ENCODE results near the gene TEAD1.

Gene TEAD1

GRCh38 chr11:12942157-12942556 is 267.9 kb downstream of the TEAD1 start:
- TF ChIP-seq EZH2 (optimal IDR thresholded peaks at IDR 0.05; ENCODE audit: low read depth, low read length), result no peak
- Histone ChIP-seq H3K4me1 (ENCODE audit: low read length) (no peaks in the 10 kb centered on the region), H2AFZ (ENCODE audit: low read length) (no peak overlapping the region), H3K4me3 (ENCODE audit: low read length) (no peak overlapping the region), H3K36me3 (replicated peaks; ENCODE audit: insufficient read depth, low read length) (no peaks in the 10 kb centered on the region), H3K9me2 (replicated peaks; ENCODE audit: insufficient read depth, low read length) (no peaks in the 10 kb centered on the region), H3K27me3 (replicated peaks; ENCODE audit: insufficient read depth, low read length) (no peaks in the 10 kb centered on the region), H3K27ac (ENCODE audit: low read length) (no peak overlapping the region), H3K9ac (ENCODE audit: low read length) (no peak overlapping the region), H3K9me3 (replicated peaks; ENCODE audit: insufficient read depth, low read length) (no peaks in the 10 kb centered on the region), H3K79me2 (ENCODE audit: low read length) (no peaks in the 10 kb centered on the region), H4K20me1 (ENCODE audit: insufficient read depth, low read length) (no peaks in the 10 kb centered on the region), H3K4me2 (ENCODE audit: low read depth, low read length) (no peak overlapping the region), H3F3A (ENCODE audit: insufficient read depth, low read length) (no peaks in the 10 kb centered on the region)
- no peak for DNase-seq

GRCh38 chr11:12943311-12943710 is 269.1 kb downstream of the TEAD1 start:
- no peaks in the 10 kb centered on the region for H3K4me1 ChIP-seq (ENCODE audit: low read length)
- H3K79me2 ChIP-seq (ENCODE audit: low read length), result no peaks in the 10 kb centered on the region
- no peak overlapping the region for H3K4me3 ChIP-seq (ENCODE audit: low read length)
- H3F3A ChIP-seq (ENCODE audit: insufficient read depth, low read length), result no peaks in the 10 kb centered on the region
- no peak overlapping the region for H3K4me2 ChIP-seq (ENCODE audit: low read depth, low read length)
- no peaks in the 10 kb centered on the region for H3K27me3 ChIP-seq (replicated peaks; ENCODE audit: insufficient read depth, low read length)
- H3K36me3 ChIP-seq (replicated peaks; ENCODE audit: insufficient read depth, low read length), result no peaks in the 10 kb centered on the region
- H3K9me3 ChIP-seq (replicated peaks; ENCODE audit: insufficient read depth, low read length), result no peaks in the 10 kb centered on the region
- H3K9me2 ChIP-seq (replicated peaks; ENCODE audit: insufficient read depth, low read length), result no peaks in the 10 kb centered on the region
- TF ChIP-seq CTCF (IDR thresholded peaks at IDR 0.05; ENCODE audit: low read length), result no peak
- no peak for TF ChIP-seq EZH2phosphoT487 (IDR thresholded peaks at IDR 0.05; ENCODE audit: low read length)
- no peak for TF ChIP-seq EZH2 (optimal IDR thresholded peaks at IDR 0.05; ENCODE audit: low read depth, low read length)
- no peaks in the 10 kb centered on the region for H4K20me1 ChIP-seq (ENCODE audit: insufficient read depth, low read length)
- H3K9ac ChIP-seq (ENCODE audit: low read length), result no peak overlapping the region
- H2AFZ ChIP-seq (ENCODE audit: low read length), result no peak overlapping the region
- H3K27ac ChIP-seq (ENCODE audit: low read length), result no peak overlapping the region
- DNase-seq, result no peak

GRCh38 chr11:12944889-12945288 is 270.7 kb downstream of the TEAD1 start:
- Histone ChIP-seq H3K27me3 (replicated peaks; ENCODE audit: insufficient read depth, low read length) (no peaks in the 10 kb centered on the region), H3K4me1 (ENCODE audit: low read length) (no peaks in the 10 kb centered on the region), H3K4me3 (ENCODE audit: low read length) (no peak overlapping the region), H3F3A (ENCODE audit: insufficient read depth, low read length) (no peaks in the 10 kb centered on the region), H4K20me1 (ENCODE audit: insufficient read depth, low read length) (no peaks in the 10 kb centered on the region), H3K27ac (ENCODE audit: low read length) (no peak overlapping the region), H3K9me3 (replicated peaks; ENCODE audit: insufficient read depth, low read length) (no peaks in the 10 kb centered on the region), H3K9me2 (replicated peaks; ENCODE audit: insufficient read depth, low read length) (no peaks in the 10 kb centered on the region), H3K36me3 (replicated peaks; ENCODE audit: insufficient read depth, low read length) (no peaks in the 10 kb centered on the region), H3K4me2 (ENCODE audit: low read depth, low read length) (no peak overlapping the region), H2AFZ (ENCODE audit: low read length) (no peak overlapping the region), H3K9ac (ENCODE audit: low read length) (no peak overlapping the region), H3K79me2 (ENCODE audit: low read length) (no peaks in the 10 kb centered on the region)
- no peak for DNase-seq
- TF ChIP-seq CTCF (IDR thresholded peaks at IDR 0.05; ENCODE audit: low read length) (no peak), EZH2 (optimal IDR thresholded peaks at IDR 0.05; ENCODE audit: low read depth, low read length) (no peak), EZH2phosphoT487 (IDR thresholded peaks at IDR 0.05; ENCODE audit: low read length) (no peak)

GRCh38 chr11:12949453-12949852 is 275.2 kb downstream of the TEAD1 start:
- no peaks in the 10 kb centered on the region for H3K79me2 ChIP-seq (ENCODE audit: low read length)
- TF ChIP-seq EZH2phosphoT487 (IDR thresholded peaks at IDR 0.05; ENCODE audit: low read length), result no peak
- no peak for TF ChIP-seq CTCF (IDR thresholded peaks at IDR 0.05; ENCODE audit: low read length)
- TF ChIP-seq EZH2 (optimal IDR thresholded peaks at IDR 0.05; ENCODE audit: low read depth, low read length), result no peak
- no peaks in the 10 kb centered on the region for H3F3A ChIP-seq (ENCODE audit: insufficient read depth, low read length)
- H3K9me2 ChIP-seq (replicated peaks; ENCODE audit: insufficient read depth, low read length), result no peaks in the 10 kb centered on the region
- H2AFZ ChIP-seq (ENCODE audit: low read length), result no peak overlapping the region
- no peak overlapping the region for H3K4me2 ChIP-seq (ENCODE audit: low read depth, low read length)
- H4K20me1 ChIP-seq (ENCODE audit: insufficient read depth, low read length), result no peaks in the 10 kb centered on the region
- no peak overlapping the region for H3K27ac ChIP-seq (ENCODE audit: low read length)
- H3K4me1 ChIP-seq (ENCODE audit: low read length), result no peaks in the 10 kb centered on the region
- H3K36me3 ChIP-seq (replicated peaks; ENCODE audit: insufficient read depth, low read length), result no peaks in the 10 kb centered on the region
- DNase-seq, result no peak
- no peaks in the 10 kb centered on the region for H3K9me3 ChIP-seq (replicated peaks; ENCODE audit: insufficient read depth, low read length)
- no peaks in the 10 kb centered on the region for H3K27me3 ChIP-seq (replicated peaks; ENCODE audit: insufficient read depth, low read length)
- no peak overlapping the region for H3K4me3 ChIP-seq (ENCODE audit: low read length)
- H3K9ac ChIP-seq (ENCODE audit: low read length), result no peak overlapping the region
